Kidney (tissue), 14 donors: ENCODE measurements around the gene FBXW9. TPM values are rescaled to one million over a fixed set of nuclear protein-coding genes. Genes with fewer than 3 reads are reported as not detected.
A peak's percentile ranks its signal among the peaks of the same experiment; 100 is the strongest.

Source experiments
- DNase-seq, 5 donors: peaks; one replicate each; pipeline ENCODE4 v3.0.0-alpha.2; 2013 to 2020
- FAIRE-seq: peaks from 2 replicates; lab custom pipeline; 2012; peaks lifted over from hg19 to GRCh38; lab: Jason Lieb, UNC
- H3K27ac ChIP-seq, 2 donors: one replicate each; pipeline ENCODE4 v1.7.0; 2013; ENCODE audit warnings: low read depth in 2 of 2, low read length in 2 of 2, inconsistent platforms in 1 of 2
- H3K27me3 ChIP-seq: one replicate; pipeline ENCODE4 v1.7.1; 2013; ENCODE audit warnings: low read length, inconsistent platforms; ENCODE audit not compliant: control insufficient read depth, insufficient read depth
- H3K36me3 ChIP-seq, 3 donors: one replicate each; pipeline versions ENCODE4 v1.7.0 to v1.7.1; 2013; ENCODE audit warnings: low read length in 3 of 3, control low read depth in 1 of 3, inconsistent platforms in 1 of 3; ENCODE audit not compliant: insufficient read depth in 3 of 3, control insufficient read depth in 2 of 3
- H3K4me1 ChIP-seq, 3 donors: one replicate each; pipeline versions ENCODE4 v1.7.0 to v1.7.1; 2013; ENCODE audit warnings: low read length in 3 of 3, inconsistent platforms in 1 of 3, low read depth in 1 of 3; ENCODE audit not compliant: control insufficient read depth in 2 of 3, insufficient read depth in 2 of 3
- H3K4me3 ChIP-seq, 3 donors: one replicate each; pipeline versions ENCODE4 v1.7.0 to v1.8.1; 2013; ENCODE audit warnings: low read length in 3 of 3, control low read depth in 1 of 3, inconsistent platforms in 1 of 3
- H3K9ac ChIP-seq, 3 donors: one replicate each; pipeline versions ENCODE4 v1.7.0 to v1.7.1; 2013; ENCODE audit warnings: low read length in 3 of 3, control low read depth in 1 of 3, inconsistent platforms in 1 of 3
- H3K9me3 ChIP-seq, 3 donors: one replicate each; pipeline versions ENCODE4 v1.7.0 to v1.7.1; 2013; ENCODE audit warnings: low read length in 3 of 3, control low read depth in 1 of 3, inconsistent platforms in 1 of 3; ENCODE audit not compliant: control insufficient read depth in 2 of 3, insufficient read depth in 1 of 3
- intact Hi-C: fragments of 100-400 bp; cut with DNase I; formaldehyde crosslinking; loops from one replicate; pipeline ENCODE4 v1.11.1; 2022
- polyA plus RNA-seq: library from polyadenylated mRNA; stranded (reverse); fragments of 350-450 nt; fragmentation: Illumina TruSeq; extraction: RNeasy Lipid Tissue Mini Kit (QIAGEN cat#74804); gene quantifications from one replicate; pipeline ENCODE4 v1.2.3, GENCODE V29; 2014; ENCODE audit warnings: low read depth, low replicate concordance; ENCODE audit not compliant: insufficient read depth
- total RNA-seq: library from RNA; stranded (reverse); fragmentation: NEBNext Ultra II Directional; extraction: Animal tissue kit (Norgen Biotek cat#: 25700); gene quantifications from one replicate; pipeline ENCODE4 v1.2.1, GENCODE V29; 2021
- TF ChIP-seq, protein P1 (sequence below): IDR thresholded peaks from 3 replicates; pipeline ENCODE4 v1.5.1; 2012; ENCODE audit warnings: mild to moderate bottlenecking, moderate library complexity, borderline replicate concordance; ENCODE audit not compliant: insufficient read depth; ENCODE audit errors: extremely low read depth
- donor health status: control.
- donor health status: control.
- donor health status: control.
- donor health status: control.
- donor health status: control.
- donor health status: DM: yes; HTN: yes; CAD: no.
- donor health status: Normal renal cell carcinoma (clear cell type).

Gene FBXW9
- total and polyA plus RNA-seq, 2 donors from 2014 or later: 11.4 to 14.9 TPM

DNA sequence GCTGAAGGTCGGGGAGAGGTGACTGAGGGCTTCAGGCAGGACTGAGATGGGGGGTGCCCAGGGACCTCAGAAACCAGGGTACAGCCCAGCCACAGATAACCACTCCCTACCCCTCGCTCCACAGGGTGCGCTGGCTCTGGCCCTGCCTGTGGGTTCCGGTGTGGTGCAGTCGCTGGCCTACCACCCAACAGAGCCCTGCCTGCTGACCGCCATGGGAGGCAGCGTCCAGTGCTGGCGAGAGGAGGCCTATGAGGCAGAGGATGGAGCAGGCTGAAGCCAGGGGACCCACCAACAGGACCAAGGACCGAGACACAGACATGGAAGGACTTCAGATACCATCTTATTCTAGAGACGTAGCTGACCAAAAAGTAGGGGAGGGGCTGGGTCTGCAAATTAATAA, 21.0 kb downstream of the FBXW9 start:
- no peaks in the 10 kb centered on the region for H3K27me3 ChIP-seq
- no peaks in the 10 kb centered on the region for H3K9me3 ChIP-seq
- peaks cover 13 to 44% (median 28%) of the 10 kb centered on the region in 3 donors for H3K36me3 ChIP-seq
- H3K27ac ChIP-seq: no peak overlapping the region
- DNase-seq (no peak), FAIRE-seq (no peak)
- TF ChIP-seq, protein P1, sequence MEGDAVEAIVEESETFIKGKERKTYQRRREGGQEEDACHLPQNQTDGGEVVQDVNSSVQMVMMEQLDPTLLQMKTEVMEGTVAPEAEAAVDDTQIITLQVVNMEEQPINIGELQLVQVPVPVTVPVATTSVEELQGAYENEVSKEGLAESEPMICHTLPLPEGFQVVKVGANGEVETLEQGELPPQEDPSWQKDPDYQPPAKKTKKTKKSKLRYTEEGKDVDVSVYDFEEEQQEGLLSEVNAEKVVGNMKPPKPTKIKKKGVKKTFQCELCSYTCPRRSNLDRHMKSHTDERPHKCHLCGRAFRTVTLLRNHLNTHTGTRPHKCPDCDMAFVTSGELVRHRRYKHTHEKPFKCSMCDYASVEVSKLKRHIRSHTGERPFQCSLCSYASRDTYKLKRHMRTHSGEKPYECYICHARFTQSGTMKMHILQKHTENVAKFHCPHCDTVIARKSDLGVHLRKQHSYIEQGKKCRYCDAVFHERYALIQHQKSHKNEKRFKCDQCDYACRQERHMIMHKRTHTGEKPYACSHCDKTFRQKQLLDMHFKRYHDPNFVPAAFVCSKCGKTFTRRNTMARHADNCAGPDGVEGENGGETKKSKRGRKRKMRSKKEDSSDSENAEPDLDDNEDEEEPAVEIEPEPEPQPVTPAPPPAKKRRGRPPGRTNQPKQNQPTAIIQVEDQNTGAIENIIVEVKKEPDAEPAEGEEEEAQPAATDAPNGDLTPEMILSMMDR: no peak
- intact Hi-C loops: loop anchor here (10.0 kb wide), 1 partner anchor 119 kb away; the partner anchor contains the start of gene JUNB
- no peak overlapping the region for H3K4me3 ChIP-seq
- peaks cover 0 to 8% (median 0%) of the 10 kb centered on the region in 3 donors for H3K4me1 ChIP-seq
- H3K9ac ChIP-seq: no peak overlapping the region

DNA sequence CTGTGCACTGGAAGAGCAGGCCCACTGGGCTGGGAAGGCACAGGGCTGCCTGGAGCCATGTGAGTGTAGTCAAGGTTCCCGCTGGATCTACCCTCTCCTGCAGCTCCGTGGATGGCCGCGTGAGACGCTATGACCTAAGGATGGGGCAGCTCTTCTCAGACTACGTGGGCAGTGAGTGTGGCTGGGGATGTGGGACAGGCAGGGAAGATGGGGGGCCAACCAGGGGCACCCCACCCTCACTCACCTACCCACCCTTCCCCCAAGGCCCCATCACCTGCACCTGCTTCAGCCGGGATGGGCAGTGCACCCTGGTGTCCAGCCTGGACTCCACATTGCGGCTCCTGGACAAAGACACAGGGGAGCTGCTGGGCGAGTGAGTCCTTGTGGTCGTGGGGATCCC, 23.7 kb downstream of the FBXW9 start:
- no peak overlapping the region for H3K27ac ChIP-seq
- TF ChIP-seq, protein P1: no peak
- H3K4me1 ChIP-seq: peaks cover 0 to 22% (median 9%) of the 10 kb centered on the region in 3 donors
- no peaks in the 10 kb centered on the region for H3K27me3 ChIP-seq
- H3K9me3 ChIP-seq: no peaks in the 10 kb centered on the region
- no peak overlapping the region for H3K4me3 ChIP-seq
- peaks cover 9 to 29% (median 17%) of the 10 kb centered on the region in 3 donors for H3K36me3 ChIP-seq
- no peak for DNase-seq
- no peak overlapping the region for H3K9ac ChIP-seq
- FAIRE-seq: no peak
- intact Hi-C loops: loop anchor here (10.0 kb wide), 1 partner anchor 122 kb away; the partner anchor contains the start of gene JUNB

DNA sequence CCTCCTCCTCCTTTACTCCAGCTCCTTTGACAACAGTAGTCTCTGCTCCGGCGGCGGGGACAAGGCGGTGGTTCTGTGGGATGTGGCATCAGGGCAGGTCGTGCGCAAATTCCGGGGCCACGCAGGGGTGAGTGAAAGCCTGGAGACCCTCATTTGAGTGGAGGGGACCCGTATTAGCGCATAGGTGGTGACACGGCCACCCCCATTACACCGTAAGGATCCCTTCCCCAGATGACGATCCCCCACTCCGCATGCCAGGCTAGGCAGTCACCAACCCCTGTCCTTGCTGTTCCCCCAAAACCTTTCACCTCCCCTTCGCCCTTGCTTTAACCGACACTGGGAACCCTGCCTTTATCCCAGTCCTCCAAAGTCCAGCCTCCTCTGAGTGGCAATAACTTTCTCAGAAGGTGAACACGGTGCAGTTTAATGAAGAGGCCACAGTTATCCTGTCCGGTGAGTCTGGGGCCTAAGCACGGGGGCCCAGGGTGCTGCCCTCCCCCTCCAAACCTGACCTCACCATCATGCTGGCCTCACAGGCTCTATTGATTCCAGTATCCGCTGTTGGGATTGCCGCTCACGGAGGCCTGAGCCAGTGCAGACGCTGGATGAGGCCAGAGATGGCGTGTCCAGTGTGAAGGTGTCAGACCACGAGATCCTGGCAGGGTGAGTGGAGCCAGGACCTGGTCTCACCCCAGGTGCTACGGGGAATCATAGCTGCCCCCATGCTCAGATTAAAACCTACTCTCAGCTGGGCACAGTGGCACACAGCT, 26.1 kb downstream of the FBXW9 start:
- Histone ChIP-seq H3K36me3 (peaks cover 3 to 12% (median 8%) of the 10 kb centered on the region in 3 donors), H3K4me1 (peaks cover 0 to 29% (median 18%) of the 10 kb centered on the region in 3 donors), H3K9me3 (no peaks in the 10 kb centered on the region), H3K4me3 (peak overlapping the region; percentile 77 to 93 (median 84)), H3K9ac (peak overlapping the region; percentile 59 to 91 (median 90)), H3K27me3 (no peaks in the 10 kb centered on the region), H3K27ac (peak overlapping the region in 1 of 2 donors; percentile 99)
- FAIRE-seq: no peak
- DNase-seq: no peak
- intact Hi-C loops: loop anchor here (10.0 kb wide), 1 partner anchor 124 kb away; the partner anchor contains the start of gene JUNB
- TF ChIP-seq, protein P1: no peak
